Uterus (tissue), 4 donors: Measurements from ENCODE around the gene CASKIN1. TPM values are rescaled to one million over a fixed set of nuclear protein-coding genes. Genes with fewer than 3 reads are reported as not detected.

ENCODE experiments used
- DNase-seq, 2 donors: peaks; one replicate each; pipeline ENCODE4 v3.0.0-alpha.2; 2019 to 2020
- H3K27ac ChIP-seq, 2 donors: fragments of 200-600 bp; sonication (generic); 1 replicate in 1 of 2; 2 replicates in 1 of 2; pipeline ENCODE4 v1.5.1; 2016 to 2018
- H3K27me3 ChIP-seq, 2 donors: fragments of 200-600 bp; sonication (generic); one replicate each; pipeline ENCODE4 v1.5.1; 2018 to 2019; ENCODE audit warnings: control low read depth in 1 of 2
- H3K36me3 ChIP-seq, 2 donors: fragments of 200-600 bp; sonication (generic); one replicate each; pipeline ENCODE4 v1.5.1; 2019; ENCODE audit warnings: control low read depth in 1 of 2
- H3K4me1 ChIP-seq, 2 donors: fragments of 200-600 bp; sonication (generic); one replicate each; pipeline ENCODE4 v1.5.1; 2018 to 2019; ENCODE audit warnings: control low read depth in 1 of 2
- H3K4me3 ChIP-seq, 2 donors: fragments of 200-600 bp; sonication (generic); 1 replicate in 1 of 2; 2 replicates in 1 of 2; pipeline ENCODE4 v1.5.1; 2018 to 2019; ENCODE audit warnings: mild to moderate bottlenecking in 1 of 2
- H3K9me3 ChIP-seq, 2 donors: fragments of 200-600 bp; sonication (generic); one replicate each; pipeline ENCODE4 v1.5.1; 2019; ENCODE audit warnings: control low read depth in 1 of 2
- CTCF ChIP-seq, 4 experiments: fragments of 200-600 bp in 2 of 4; fragments of 450-650 bp in 2 of 4; sonication (generic) in 2 of 4; IDR thresholded peaks; one replicate each; pipeline ENCODE4 v1.5.1; 2016 to 2019; ENCODE audit warnings: antibody characterized with exemption in 4 of 4, mild to moderate bottlenecking in 2 of 4, moderate library complexity in 1 of 4
- POLR2A ChIP-seq, 2 donors: fragments of 450-650 bp; IDR thresholded peaks; one replicate each; pipeline ENCODE4 v1.6.1; 2016; ENCODE audit warnings: antibody characterized with exemption in 2 of 2, mild to moderate bottlenecking in 1 of 2, moderate library complexity in 1 of 2
- intact Hi-C: fragments of 100-400 bp; cut with DNase I; formaldehyde crosslinking; loops from one replicate; pipeline ENCODE4 v1.15.1; 2023; ENCODE audit warnings: low total_unique reads
- total RNA-seq, 4 donors: library from RNA; depleted of rRNA in 3 of 4; stranded (reverse); fragments of >200 nt in 3 of 4; gene quantifications; one replicate each; pipeline versions ENCODE4 v1.1.0 to v1.2.4, GENCODE V29; 2014 to 2023
- donor health status: DM: yes; HTN: yes; CAD: no.

CASKIN1 gene
- total RNA-seq, 4 donors from 2014 or later: 0.40 to 2.7 TPM; not detected in 2

- DNase-seq: no peak
- Histone ChIP-seq H3K4me1 (no peaks in the 10 kb centered on the region), H3K27me3 (no peaks in the 10 kb centered on the region), H3K27ac (no peak overlapping the region), H3K36me3 (no peaks in the 10 kb centered on the region), H3K9me3 (no peaks in the 10 kb centered on the region), H3K4me3 (no peak overlapping the region)
- TF ChIP-seq CTCF (IDR thresholded peaks at IDR 0.05) (no peak), POLR2A (IDR thresholded peaks at IDR 0.05) (no peak)
- intact Hi-C loops: no loop called here
Observed at GRCh38 chr16:2181952-2182351, 14.5 kb downstream of the CASKIN1 start.

GRCh38 chr16:2180962-2181923 is 15.2 kb downstream of the CASKIN1 start:
- Histone ChIP-seq H3K36me3 (no peaks in the 10 kb centered on the region), H3K9me3 (no peaks in the 10 kb centered on the region), H3K4me3 (no peak overlapping the region), H3K27ac (no peak overlapping the region), H3K27me3 (no peaks in the 10 kb centered on the region), H3K4me1 (no peaks in the 10 kb centered on the region)
- DNase-seq: no peak
- intact Hi-C loops: no loop called here
- TF ChIP-seq POLR2A (IDR thresholded peaks at IDR 0.05): no peak
- TF ChIP-seq CTCF (IDR thresholded peaks at IDR 0.05): no peak

DNA sequence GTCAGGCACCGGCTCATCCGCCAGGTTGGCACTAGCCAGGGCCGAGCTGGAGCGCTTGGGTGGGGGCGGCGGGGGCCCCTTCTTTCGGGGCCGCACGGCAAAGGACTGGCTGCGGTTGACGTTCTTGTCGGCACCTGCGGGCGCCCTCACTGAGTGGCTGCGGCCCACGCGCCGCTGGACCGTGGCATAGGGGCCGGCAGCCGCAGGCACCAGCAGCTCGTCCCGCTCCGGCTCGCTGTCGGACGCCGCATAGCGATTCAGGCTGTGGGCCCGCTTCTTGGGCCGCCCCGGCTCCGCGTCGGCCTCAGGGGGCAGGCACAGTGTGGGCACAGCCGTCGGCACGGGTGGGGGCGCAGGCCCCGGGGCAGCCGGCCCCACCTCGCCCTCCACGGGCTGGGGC is 15.9 kb downstream of the CASKIN1 start:
- no peak for TF ChIP-seq POLR2A (IDR thresholded peaks at IDR 0.05)
- TF ChIP-seq CTCF (IDR thresholded peaks at IDR 0.05): no peak
- H3K36me3 ChIP-seq: no peaks in the 10 kb centered on the region
- no peaks in the 10 kb centered on the region for H3K9me3 ChIP-seq
- no peaks in the 10 kb centered on the region for H3K27me3 ChIP-seq
- intact Hi-C loops: no loop called here
- DNase-seq: no peak
- no peaks in the 10 kb centered on the region for H3K4me1 ChIP-seq
- H3K4me3 ChIP-seq: no peak overlapping the region
- H3K27ac ChIP-seq: no peak overlapping the region

DNA sequence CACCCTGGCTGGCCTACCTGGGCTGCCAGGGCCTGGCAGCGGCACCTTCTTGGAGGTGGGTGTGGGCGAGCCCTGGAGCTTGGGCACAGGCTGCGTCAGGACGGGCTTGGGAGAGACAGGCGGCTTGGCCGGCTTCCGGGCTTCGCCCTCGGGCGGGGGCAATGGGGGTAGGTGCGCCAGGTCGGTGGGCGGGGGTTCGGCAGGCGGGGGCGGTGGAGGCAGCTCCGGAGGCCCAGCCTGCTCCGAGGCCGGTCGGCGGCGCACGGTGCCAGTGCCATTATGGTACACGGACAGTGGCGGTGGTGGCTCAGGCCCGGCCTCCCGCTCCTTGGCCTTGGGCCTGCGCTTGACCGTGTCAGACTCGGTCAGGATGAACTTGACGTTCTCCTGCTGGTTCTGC is 16.8 kb downstream of the CASKIN1 start:
- intact Hi-C loops: no loop called here
- Histone ChIP-seq H3K27me3 (no peaks in the 10 kb centered on the region), H3K36me3 (no peaks in the 10 kb centered on the region), H3K4me1 (no peaks in the 10 kb centered on the region), H3K9me3 (no peaks in the 10 kb centered on the region), H3K27ac (no peak overlapping the region), H3K4me3 (no peak overlapping the region)
- TF ChIP-seq CTCF (IDR thresholded peaks at IDR 0.05): no peak
- TF ChIP-seq POLR2A (IDR thresholded peaks at IDR 0.05): no peak
- DNase-seq: no peak

GRCh38 chr16:2179107-2179501 is 17.3 kb downstream of the CASKIN1 start:
- Histone ChIP-seq H3K4me1 (no peaks in the 10 kb centered on the region), H3K9me3 (no peaks in the 10 kb centered on the region), H3K27me3 (no peaks in the 10 kb centered on the region), H3K4me3 (no peak overlapping the region), H3K36me3 (no peaks in the 10 kb centered on the region), H3K27ac (no peak overlapping the region)
- TF ChIP-seq CTCF (IDR thresholded peaks at IDR 0.05): no peak
- TF ChIP-seq POLR2A (IDR thresholded peaks at IDR 0.05): no peak
- no peak for DNase-seq
- intact Hi-C loops: no loop called here
